NT2/D1 (cell line): ENCODE results near the gene TMTC4.

ENCODE experiments used
- SUZ12 ChIP-seq: IDR thresholded peaks from 2 replicates; pipeline ENCODE4 v1.6.1; 2011; ENCODE audit not compliant: insufficient read length, insufficient read depth; ENCODE audit errors: extremely low read depth
- YY1 ChIP-seq: IDR thresholded peaks from 2 replicates; pipeline ENCODE4 v1.6.1; 2011; ENCODE audit not compliant: insufficient read length, insufficient read depth
- ZNF274 ChIP-seq: IDR thresholded peaks from 2 replicates; pipeline ENCODE4 v1.6.1; 2011; ENCODE audit warnings: mild to moderate bottlenecking, low read depth, low read length

DNA sequence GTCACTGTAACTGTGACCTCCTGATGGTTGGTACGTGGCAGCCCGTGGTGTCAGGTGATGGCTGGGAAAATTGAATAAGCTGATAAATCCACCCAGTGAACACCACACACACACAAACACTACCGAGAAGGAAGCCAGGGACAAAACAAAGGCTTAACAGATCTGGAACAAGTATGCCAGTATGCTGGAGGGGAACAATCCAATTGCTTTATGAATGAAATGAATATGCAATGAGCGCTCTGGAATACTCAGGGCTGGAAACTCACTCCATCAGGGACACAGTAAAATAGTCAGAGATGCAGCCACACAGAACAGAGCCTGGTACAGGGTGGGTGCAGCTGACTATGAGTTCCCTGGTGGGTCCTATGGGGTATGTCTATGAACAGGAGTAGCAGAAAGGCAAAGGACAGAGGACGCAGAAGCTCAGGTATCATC is 16.7 kb downstream of the TMTC4 start:
- no peak for TF ChIP-seq ZNF274
- TF ChIP-seq YY1: no peak
- no peak for TF ChIP-seq SUZ12
